Measurements from ENCODE around the gene GGTLC1. TPM values are rescaled to one million over a fixed set of nuclear protein-coding genes. Genes with fewer than 3 reads are reported as not detected.
"Not testable (repeated sequence)": the region's sequence is repeated elsewhere in the genome, so short reads cannot be mapped to it uniquely, and the experiment has no call there.

Gene GGTLC1
- total RNA-seq, 1 donor from 2014 or later = not detected

DNA sequence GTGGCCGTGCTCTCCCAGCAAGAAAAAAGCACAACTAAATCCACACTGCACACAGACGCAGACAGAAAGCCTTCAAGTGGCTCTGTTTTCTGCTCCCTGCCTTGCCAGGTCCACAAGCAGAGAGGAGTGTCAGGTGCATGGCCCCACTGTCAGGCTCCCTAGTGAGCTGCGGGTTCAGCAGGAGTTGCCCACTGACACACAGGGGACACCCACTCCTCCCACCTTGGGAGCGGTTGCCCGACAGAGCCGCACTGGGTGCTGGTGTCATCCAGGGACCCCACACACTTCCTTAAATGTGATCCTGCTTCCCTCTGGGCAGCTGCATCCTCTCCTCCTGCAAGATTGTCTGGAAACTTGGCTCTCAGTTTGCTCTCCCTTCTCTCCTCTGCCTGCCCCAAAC is 6.7 kb upstream of the GGTLC1 start:
- not testable (repeated sequence) for FAIRE-seq; DNase-seq (ENCODE audit: low spot score in 2 of 2)

- not testable (repeated sequence) for FAIRE-seq; DNase-seq (ENCODE audit: low spot score in 2 of 2)
Observed at GRCh38 chr20:23994001-23994633, 5.5 kb upstream of the GGTLC1 start.

GRCh38 chr20:23993440-23993839 is 4.9 kb upstream of the GGTLC1 start:
- FAIRE-seq; DNase-seq (ENCODE audit: low spot score in 2 of 2): not testable (repeated sequence)

- FAIRE-seq; DNase-seq (ENCODE audit: low spot score in 2 of 2): not testable (repeated sequence)
Observed at GRCh38 chr20:23990296-23990695, 1.7 kb upstream of the GGTLC1 start.

- FAIRE-seq; DNase-seq (ENCODE audit: low spot score in 2 of 2): not testable (repeated sequence)
Observed at GRCh38 chr20:23988966-23989365, 387 bp upstream of the GGTLC1 start.

GRCh38 chr20:23986716-23987115 is 1.9 kb downstream of the GGTLC1 start:
- FAIRE-seq = not testable (repeated sequence)

GRCh38 chr20:23986310-23986709 is 2.3 kb downstream of the GGTLC1 start:
- FAIRE-seq = not testable (repeated sequence)

More at GRCh38 chr20:23986716-23987115, 1.9 kb downstream of the GGTLC1 start:
- DNase-seq (ENCODE audit: low spot score in 2 of 2) = not testable (repeated sequence)

DNA sequence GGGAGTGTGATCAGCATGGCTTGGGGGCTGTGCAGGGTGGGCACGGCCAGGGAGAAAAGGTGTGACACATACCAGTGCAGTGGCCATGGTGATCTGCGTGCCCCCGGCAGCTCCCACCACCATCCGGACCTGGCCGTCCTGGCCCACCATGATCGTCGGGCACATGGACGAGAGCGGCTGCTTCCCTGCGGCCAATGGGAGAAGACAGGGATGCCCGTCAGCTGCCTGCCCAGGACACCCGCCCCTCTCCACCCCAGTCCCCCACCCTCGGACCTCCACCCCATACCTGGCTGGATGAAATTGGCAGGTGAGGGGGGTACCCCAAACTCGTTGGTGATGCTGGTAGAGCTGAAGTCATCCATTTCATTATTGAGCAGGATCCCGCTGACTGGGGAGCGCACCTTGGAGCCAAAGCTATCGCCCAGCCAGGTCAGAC is 2.8 kb downstream of the GGTLC1 start:
- not testable (repeated sequence) for DNase-seq (ENCODE audit: low spot score in 2 of 2); FAIRE-seq

More at GRCh38 chr20:23986310-23986709, 2.3 kb downstream of the GGTLC1 start:
- DNase-seq (ENCODE audit: low spot score in 2 of 2) = not testable (repeated sequence)

GRCh38 chr20:23985066-23985789 is 3.4 kb downstream of the GGTLC1 start:
- not testable (repeated sequence) for DNase-seq (ENCODE audit: low spot score in 2 of 2); FAIRE-seq

DNA sequence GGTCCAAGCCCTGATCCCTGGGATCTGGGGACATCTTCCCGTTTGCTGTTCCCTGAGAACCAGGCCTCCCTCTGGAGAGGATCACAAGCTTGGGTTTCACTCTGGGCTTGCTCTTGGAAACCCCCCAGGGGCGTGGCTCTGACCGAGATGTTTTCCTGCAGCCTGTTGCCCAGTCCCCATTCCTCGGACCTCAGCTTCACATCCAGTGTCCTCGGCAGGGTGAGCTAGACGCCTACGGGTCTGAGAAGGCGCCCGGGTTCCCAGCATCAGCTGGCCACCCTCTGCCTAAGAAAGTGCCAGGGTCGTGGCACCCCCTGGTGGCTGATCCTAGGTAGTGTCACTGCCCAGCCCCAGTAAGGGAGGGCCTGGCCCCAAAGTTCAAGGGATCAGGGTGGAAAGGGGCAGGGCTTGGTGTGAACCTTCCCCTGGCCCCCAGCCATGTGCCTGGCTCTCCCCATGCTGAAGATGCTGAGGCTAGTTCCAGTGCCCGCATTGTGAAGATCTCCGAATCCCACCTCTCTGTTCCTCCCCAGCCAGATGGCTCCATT is 4.0 kb downstream of the GGTLC1 start:
- not testable (repeated sequence) for FAIRE-seq; DNase-seq (ENCODE audit: low spot score in 2 of 2)

- FAIRE-seq = not testable (repeated sequence)
Observed at GRCh38 chr20:23982112-23983018, 6.2 kb downstream of the GGTLC1 start.

DNA sequence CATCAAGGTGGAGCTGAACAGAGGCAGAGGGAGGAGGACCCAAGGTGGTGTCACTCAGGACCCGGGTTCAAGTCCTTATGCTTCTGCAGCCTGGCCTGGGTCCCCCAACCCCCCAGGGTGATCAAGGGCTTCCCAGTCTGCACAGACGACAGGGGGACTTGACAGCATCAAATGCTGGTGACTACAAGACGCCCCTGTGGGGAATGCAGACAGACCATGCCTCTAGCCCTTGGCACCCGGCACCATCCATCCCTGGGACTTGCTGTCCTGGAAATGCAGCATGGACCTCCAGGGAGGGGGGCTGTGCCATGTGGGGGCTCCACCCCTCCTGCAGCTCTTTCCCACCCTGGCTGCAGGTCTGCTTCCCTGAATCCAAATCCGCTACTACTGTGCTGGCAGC is 7.1 kb downstream of the GGTLC1 start:
- not testable (repeated sequence) for DNase-seq (ENCODE audit: low spot score in 2 of 2); FAIRE-seq

More at GRCh38 chr20:23982112-23983018, 6.2 kb downstream of the GGTLC1 start:
- not testable (repeated sequence) for DNase-seq (ENCODE audit: low spot score in 2 of 2)

DNA sequence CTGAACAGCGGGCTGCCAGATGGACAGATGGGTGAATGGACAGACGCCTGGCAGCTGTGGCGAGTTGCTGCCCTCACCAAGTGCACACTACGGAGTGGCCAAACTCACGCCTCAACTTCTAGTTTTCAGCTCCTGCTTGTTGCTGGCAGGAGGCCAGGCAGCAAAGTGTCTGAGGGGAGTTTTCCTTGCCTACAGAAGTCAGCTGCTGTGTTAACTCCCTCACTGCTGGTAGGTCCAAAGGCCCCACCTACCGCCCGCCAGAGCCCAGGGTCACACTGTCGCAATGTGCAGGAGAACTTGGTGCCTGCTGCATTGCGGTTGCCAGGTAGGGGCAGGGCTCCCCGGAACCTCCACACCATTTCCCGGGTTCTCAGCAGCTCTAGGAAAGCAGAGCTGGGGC is 7.6 kb downstream of the GGTLC1 start:
- not testable (repeated sequence) for DNase-seq (ENCODE audit: low spot score in 2 of 2); FAIRE-seq

DNA sequence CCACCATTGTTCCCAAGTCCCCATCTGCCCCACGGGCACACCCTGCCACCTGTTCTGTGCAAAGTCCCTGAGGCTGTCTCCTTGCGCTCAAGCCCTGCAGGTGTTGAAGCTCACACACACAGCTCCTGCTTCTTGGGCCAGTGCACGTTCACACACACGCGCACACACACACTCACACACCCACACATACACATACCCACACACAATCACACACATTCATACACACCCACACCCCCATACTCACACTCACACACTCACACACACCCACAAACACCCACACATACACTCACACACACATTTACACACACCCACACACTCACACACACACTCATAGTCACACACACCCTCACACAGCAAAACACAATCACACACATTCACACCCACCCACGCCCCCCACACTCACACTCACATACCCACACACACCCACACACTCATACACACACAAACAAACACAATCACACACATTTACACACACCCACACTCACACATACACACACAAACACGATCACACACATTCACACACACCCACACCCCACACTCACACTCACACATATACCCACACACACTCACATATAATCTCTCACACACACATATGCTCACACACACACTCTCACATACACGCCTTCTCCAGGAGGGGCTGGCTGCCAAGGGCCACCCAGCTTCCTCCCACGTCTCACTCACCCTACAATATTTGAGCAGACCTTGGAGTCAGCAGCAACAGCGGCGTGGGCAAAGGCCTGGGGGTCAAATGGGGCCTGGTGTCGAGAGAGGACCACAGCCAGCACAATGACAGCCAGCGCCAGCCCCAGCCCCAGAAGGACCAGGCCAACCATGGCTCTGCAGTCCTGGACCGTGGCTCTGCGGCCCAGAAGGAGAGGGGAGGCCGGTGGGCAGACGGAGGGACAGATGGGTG is 8.4 kb downstream of the GGTLC1 start:
- not testable (repeated sequence) for DNase-seq (ENCODE audit: low spot score in 2 of 2); FAIRE-seq

- DNase-seq (ENCODE audit: low spot score in 2 of 2); FAIRE-seq: not testable (repeated sequence)
Observed at GRCh38 chr20:23979380-23979779, 9.2 kb downstream of the GGTLC1 start.

- DNase-seq (ENCODE audit: low spot score in 2 of 2); FAIRE-seq: not testable (repeated sequence)
Observed at GRCh38 chr20:23978457-23978856, 10.1 kb downstream of the GGTLC1 start.

GRCh38 chr20:23974966-23975365 is 13.6 kb downstream of the GGTLC1 start:
- FAIRE-seq (no peak), DNase-seq (ENCODE audit: low spot score in 2 of 2) (no peak)

DNA sequence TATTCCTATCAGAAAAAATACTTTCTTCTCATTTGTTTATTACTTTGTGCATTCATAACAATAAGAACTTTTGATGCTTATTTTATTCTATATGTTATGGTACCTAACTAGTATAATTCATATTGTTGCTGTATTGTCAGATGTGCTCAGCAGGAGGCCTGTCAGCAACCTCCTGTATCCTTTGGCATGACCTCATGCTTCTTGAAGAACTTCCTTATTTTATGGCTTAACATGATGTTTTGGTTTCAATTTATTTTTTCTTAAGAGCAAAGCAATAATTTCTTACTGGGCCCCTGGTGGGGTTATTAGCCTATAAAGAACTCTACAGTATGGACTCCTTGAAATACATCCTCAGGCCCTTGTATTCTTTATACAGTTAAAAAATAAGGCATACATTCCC is 17.3 kb downstream of the GGTLC1 start:
- DNase-seq (ENCODE audit: low spot score in 2 of 2) (no peak), FAIRE-seq (no peak)

DNA sequence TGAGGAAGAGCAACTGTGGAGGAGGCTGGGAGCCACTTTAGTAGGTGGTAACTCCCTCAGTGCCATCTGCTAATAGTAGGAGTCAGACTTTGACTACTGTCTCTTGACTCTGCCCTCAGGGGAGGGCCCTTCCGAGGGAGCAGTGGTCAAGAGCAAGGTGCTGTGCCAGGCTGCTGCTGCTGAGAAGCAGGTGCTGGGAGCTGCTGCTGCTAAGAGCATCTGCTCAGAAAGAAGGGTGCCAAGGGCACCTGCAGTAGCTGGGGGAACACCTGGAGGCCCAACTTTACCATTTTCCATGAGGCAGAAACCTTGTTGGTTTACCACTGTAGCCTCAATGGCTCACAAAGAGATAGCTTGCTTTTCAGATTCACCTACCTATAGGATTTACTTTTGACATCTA is 18.5 kb downstream of the GGTLC1 start:
- FAIRE-seq (no peak), DNase-seq (ENCODE audit: low spot score in 2 of 2) (no peak)

All from frontal cortex (tissue), 4 donors.